ENCODE measurements around the gene ALKBH5.

- TF ChIP-seq YY1 (IDR thresholded peaks at IDR 0.05; ENCODE audit: insufficient read depth, insufficient read length), result no peak
- no peak for TF ChIP-seq ZNF274 (IDR thresholded peaks at IDR 0.05; ENCODE audit: low read depth, low read length)
Measured at GRCh38 chr17:18213666-18214270, 30.1 kb downstream of the ALKBH5 start.
